GM19463 (cell line): Measurements from ENCODE around the gene SCAMP2.

Experiments used
- ATAC-seq: cut with Tn5 transposase; IDR thresholded peaks from one replicate; pipeline ENCODE4 v1.9.1; 2021; ENCODE audit warnings: mild to moderate bottlenecking, moderate library complexity; ENCODE audit not compliant: unreplicated experiment

SCAMP2 gene

GRCh38 chr15:74863239-74864056, 9.7 kb downstream of the SCAMP2 start:
- ATAC-seq = no peak

- ATAC-seq = no peak
Measured at GRCh38 chr15:74858369-74858740, 14.8 kb downstream of the SCAMP2 start.

DNA sequence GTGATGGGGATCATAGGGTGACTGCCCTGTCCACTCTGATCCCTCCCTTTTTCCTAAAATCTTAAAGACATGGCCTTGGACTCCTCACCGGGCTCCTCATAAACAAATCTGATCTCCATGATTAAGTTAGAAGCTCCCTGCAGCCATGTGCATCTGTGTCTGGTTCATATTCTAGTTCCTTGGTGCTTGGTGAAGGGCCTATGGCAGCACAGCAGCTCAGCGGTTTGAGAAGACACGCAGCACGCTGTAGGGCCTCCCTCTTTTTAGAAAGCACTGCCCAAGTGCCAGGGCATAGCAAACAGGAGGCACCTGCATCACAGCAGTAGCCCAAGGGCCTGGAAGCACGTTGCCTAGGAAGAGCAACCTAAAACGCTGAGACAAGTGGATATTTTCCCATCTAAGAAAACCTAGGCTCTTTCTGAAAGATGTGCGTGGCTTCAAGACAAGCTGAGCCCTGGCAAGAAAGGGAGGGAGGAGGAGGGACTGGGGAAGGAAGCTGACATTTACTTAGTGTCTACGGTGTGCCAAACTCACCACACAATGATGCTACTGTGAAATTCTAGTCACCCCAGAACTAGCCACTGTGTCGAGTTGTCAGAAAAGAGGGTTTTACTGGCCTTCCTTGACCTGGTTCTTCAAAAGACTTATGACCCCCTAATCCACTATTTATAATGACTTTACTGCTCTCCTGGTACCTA, 15.3 kb downstream of the SCAMP2 start:
- no peak for ATAC-seq

- ATAC-seq = peak; percentile 78
Measured at GRCh38 chr15:74857082-74857655, 16.0 kb downstream of the SCAMP2 start.

DNA sequence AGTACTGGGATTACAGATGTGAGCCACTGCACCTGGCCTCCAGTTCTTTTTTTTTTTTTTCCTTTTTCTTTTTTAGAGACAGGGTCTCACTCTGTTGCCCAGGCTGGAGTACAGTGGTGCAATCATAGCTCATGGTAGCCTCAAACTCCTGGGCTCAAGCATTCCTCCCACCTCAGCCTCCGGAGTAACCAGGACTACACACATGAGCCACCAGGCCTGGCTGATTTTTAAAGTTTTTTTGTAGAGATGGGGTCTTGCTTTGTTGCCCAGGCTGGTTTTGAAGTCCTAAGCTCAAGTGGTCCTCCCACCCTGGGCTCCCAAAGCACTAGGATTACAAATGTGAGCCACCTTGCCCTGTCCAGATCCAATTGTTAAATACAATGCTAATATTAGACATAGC, 16.6 kb downstream of the SCAMP2 start:
- no peak for ATAC-seq

GRCh38 chr15:74855857-74856256, 17.3 kb downstream of the SCAMP2 start:
- no peak for ATAC-seq

- no peak for ATAC-seq
Measured at GRCh38 chr15:74854453-74855022, 18.6 kb downstream of the SCAMP2 start.

- ATAC-seq = no peak
Measured at GRCh38 chr15:74851960-74852359, 21.2 kb downstream of the SCAMP2 start.

DNA sequence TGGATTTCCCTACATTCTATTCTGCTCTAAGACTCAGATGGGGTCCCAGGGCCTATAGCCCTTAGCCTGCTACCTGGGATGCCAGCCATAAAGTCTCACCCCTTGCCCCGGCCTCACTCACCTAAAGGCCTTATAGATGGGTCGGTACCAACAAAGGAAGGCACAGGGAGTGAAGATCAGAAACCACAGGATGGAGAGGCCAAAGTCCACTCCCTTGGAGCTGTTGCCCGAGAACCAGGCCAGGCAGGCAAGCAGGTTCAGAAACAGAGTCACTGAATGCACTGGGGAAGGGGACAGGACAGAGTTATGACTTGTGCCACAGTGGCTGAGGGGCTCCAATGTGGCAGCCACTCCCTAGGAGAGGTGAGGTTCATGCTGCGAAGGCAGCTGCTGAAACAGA, 22.8 kb downstream of the SCAMP2 start:
- ATAC-seq = no peak

- no peak for ATAC-seq
Measured at GRCh38 chr15:74847432-74847831, 25.7 kb downstream of the SCAMP2 start.

DNA sequence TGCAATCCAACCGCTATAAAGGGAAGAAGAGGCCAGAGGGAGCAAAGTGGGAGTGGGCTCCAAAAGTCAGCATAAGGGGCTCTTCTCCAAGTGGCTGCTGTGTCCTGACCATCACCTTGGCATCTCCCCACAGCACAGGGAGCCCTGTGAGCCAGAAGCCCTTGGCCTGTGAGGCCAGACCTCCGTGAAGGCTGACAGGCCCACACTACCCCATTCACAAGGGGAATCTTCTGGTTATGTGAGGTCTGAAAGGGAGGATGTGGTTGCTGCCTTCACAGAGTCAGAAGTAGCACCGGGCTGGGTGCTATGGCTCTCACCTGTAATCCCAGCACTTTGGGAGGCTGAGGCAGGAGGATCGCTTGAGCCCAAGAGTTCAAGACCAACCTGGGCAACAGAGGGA, 27.6 kb downstream of the SCAMP2 start:
- no peak for ATAC-seq

GRCh38 chr15:74845208-74845568, 28.0 kb downstream of the SCAMP2 start:
- ATAC-seq = no peak

DNA sequence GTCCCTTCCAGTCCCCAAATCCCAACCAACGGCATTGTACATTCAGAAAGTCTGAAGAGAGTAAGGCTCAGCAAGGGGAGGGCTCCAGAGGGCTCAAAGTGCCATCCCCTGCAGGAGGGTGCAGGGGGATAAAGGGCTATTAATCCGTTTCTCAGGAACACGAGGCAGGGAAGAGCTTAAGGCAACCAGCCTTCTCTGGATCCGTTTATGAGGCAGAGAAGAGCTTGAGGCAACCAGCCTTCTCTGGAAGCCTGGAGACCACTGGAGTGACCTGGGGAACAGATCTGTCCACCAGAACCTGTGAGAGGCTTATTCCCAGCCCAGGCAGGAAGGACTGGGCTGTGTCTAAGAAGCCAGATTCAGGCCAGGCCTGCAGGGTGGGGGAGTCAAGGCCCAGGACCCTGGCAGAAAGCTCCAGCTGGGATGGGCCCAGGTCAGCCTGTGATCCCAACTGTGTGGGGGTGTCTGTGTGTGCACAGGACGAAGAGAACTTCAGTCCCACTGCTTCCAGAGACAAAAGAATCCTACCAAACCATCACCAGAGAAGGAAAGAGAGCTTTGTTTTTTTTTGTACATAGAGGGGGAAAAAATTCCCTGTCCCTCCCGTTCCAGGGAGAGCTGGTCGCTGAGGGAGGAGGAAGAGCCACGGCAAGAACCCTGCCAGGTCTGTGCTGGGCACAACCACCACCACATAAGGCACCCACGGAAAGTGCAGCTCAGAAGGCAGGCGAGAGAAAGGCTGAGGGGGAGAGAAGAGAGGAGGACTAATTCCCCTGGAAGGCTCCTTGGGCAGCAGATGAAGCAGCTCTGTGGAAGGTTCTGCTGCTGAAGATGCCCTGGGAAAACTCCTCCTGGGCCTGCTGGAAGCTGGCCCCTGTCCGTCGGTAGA, 28.6 kb downstream of the SCAMP2 start:
- ATAC-seq = no peak

GRCh38 chr15:74843891-74844299, 29.3 kb downstream of the SCAMP2 start:
- ATAC-seq = no peak

DNA sequence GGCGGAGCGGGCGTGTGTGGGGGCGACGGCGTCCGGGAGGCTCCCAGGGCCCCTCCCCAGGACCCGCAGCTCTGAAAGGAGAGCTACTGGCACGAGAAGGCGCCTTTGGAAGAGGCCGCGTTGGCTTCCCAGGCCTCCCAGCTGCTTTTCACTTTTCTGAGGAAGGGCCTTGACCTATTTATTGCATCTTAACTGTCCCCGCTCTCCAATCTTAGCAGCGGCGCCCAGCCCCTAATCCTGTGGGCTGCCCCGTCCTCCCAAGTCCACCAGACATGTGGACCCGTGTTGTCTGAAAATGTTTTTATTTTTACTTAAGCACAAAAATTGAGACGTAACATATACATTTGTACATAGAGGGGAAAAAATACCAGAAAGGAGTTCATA, 29.7 kb downstream of the SCAMP2 start:
- ATAC-seq = no peak

DNA sequence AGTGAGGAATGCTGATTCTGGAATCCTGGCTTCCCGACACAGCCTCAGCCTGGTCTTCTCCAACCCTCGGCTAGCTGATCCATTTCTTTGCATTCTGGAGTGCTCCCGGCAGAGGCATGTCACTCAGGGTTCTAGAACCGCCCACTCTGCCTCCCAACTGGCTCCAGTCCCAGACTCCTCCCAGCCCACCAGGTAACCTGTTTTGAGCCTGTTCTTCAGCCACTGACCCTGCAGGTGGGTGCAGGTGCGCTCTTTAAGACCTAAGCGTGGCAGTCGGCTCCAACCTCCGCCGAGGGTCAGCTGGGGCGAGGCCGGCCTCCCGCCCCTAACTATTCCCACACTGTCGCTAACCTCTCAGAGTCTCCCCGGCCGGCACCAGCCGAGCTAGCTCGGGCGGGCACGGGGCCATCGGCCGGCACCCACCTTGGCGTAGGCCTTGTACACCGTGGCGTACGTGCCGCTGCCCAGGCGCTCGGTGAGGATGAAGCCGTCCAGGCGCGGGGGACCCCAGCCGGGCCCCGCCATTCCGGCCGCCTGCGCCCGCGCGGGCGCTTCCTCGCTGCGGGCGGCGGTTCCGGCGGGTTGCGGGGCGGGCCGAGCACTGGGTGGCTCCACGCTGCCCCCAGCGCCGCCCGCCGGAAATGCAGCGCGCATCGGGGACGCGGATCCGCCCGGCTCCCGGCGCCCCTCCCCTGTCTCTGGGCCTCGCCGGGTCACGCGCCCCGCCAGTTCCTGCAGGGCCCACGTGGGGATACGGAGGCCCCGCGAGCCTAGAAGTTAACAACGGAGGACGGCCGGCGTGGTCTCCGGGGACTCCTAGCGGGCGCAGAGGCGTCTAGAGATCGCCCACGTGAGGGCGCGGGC, 30.4 kb downstream of the SCAMP2 start, which contains the start of gene ULK3:
TSS of gene ULK3 (minus strand) at position 576 of the 864 bp plus-strand sequence. CDS start at position 525, 51 bp downstream.
- ATAC-seq = peak; percentile 88

DNA sequence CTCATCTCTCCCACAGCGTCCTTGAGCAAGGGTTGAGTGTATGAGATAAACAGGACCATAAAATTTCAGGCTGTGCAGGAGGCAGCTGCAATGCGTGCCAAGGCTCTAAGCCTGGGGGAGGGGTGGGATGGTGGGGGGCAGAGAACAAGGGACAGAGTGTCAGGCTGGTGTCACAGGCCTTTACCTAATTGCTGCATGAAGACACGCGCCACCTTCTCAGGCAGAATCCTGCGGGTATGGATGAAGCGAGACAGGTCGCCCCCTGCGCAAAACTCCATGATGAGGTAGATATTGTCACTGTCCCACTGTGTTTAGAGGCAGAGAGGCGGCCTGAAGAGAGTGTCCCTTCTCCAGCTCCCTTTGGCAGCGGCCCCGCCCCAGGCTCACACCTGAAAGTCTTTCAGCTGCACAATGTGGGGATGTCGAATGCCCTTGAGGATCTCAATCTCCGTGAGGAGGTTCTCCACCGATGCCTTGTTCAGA, 31.2 kb downstream of the SCAMP2 start:
- ATAC-seq = no peak

DNA sequence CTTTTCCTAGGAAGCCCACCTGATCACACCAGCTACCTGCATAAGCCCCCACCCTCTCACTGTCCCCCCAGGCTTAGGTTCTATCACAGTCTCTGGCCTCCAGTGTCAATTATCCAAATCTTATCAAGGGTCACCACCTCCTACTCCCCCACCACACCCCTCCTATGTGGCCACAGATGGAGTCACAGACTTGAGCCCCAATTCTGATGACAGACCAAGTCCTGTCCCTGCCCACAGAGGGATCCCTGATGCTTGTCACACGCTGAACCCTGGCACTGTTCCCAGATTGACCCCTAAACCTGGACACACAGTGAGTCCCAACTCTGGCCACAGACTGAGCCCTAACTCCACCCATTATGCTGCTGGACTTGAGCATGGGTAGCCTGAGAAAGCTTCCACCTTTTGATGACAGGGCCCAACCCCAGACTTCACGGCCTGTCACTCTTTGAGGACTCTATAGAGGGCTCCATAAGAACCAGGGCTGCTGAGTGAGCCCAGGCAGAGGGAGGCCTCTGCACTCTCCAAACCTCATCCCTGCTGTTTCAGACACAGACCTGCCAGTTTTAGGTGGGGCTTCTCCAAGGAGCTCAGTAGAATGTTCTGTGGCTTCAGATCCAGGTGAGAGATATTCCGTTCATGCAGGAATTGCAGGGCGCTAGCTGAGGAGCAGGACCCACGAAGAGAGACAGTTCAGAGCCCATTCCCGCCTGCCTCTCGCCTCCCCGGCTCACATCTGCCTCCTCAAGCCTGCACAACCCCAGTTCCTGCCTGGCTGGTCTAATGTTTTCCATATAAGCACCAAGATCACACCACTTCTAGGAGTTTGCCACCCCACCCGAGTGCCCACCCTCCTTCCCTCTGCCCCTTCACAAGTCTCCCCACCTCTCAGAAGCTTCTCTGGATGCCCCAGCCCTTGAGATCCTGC, 32.1 kb downstream of the SCAMP2 start:
- ATAC-seq = no peak
